Subcutaneous preadipocyte (primary cell): Measurements from ENCODE around the gene MLLT3. TPM values are rescaled to one million over a fixed set of nuclear protein-coding genes. Genes with fewer than 3 reads are reported as not detected.
A peak's percentile ranks its signal among the peaks of the same experiment; 100 is the strongest.

Experiments used
- small RNA-seq: library from RNA; depleted of rRNA; stranded (forward); fragments of <200 nt; gene quantifications from one replicate; pipeline ENCODE3, GENCODE V24; 2012
- total RNA-seq: library from RNA; depleted of rRNA; stranded (reverse); fragments of >200 nt; gene quantifications from 2 replicates; pipeline ENCODE4 v1.2.3, GENCODE V29; 2012

MLLT3 gene
- 9.6 and 12.7 TPM in 2 replicates for total RNA-seq

GRCh38 chr9:20622330-20623020 lies at the start of gene MLLT3:
TSS of gene MLLT3 (minus strand) at chr9:20622499.

Small RNAs within 50 kb of the gene (small RNA-seq; reads per million reads assigned to genes)
- gene MIR4473, result 1.0 reads per million, percentile 59 among the genes with 10 or more reads in this experiment
- gene MIR4474, result not detected
- not detected for gene RNU4-26P

Other genes with a start within 250 kb of the MLLT3 start
- gene FOCAD, start 61.8 kb upstream of the MLLT3 start, total RNA-seq, result 57.3 and 80.9 TPM in 2 replicates